Left lung (tissue), 10 donors: ENCODE results near the gene GNAO1. TPM values are rescaled to one million over a fixed set of nuclear protein-coding genes. Genes with fewer than 3 reads are reported as not detected.
A peak's percentile ranks its signal among the peaks of the same experiment; 100 is the strongest.

ENCODE experiments used
- ATAC-seq: fragments of 200-7000 bp; cut with Tn5 transposase; one replicate; pipeline ENCODE4 v1.9.1; 2020; ENCODE audit warnings: moderate library complexity
- DNase-seq, 4 donors: peaks; one replicate each; pipeline ENCODE4 v3.0.0-alpha.2; 2013 to 2020
- H3K27ac ChIP-seq, 2 donors: fragments of 200-600 bp; sonication (generic) in 1 of 2; one replicate each; pipeline versions ENCODE4 v1.5.0 to v1.8.0; 2020 to 2021
- H3K27me3 ChIP-seq, 2 donors: fragments of 200-600 bp; sonication (generic) in 1 of 2; one replicate each; pipeline versions ENCODE4 v1.5.0 to v1.8.0; 2020 to 2021
- H3K36me3 ChIP-seq, 2 donors: fragments of 200-600 bp; sonication (generic) in 1 of 2; one replicate each; pipeline versions ENCODE4 v1.5.0 to v1.8.0; 2020 to 2021
- H3K4me1 ChIP-seq, 2 donors: fragments of 200-600 bp; one replicate each; pipeline ENCODE4 v1.8.0; 2021
- H3K4me3 ChIP-seq, 2 donors: fragments of 200-600 bp; sonication (generic) in 1 of 2; one replicate each; pipeline versions ENCODE4 v1.5.0 to v1.8.0; 2020 to 2021; ENCODE audit warnings: mild to moderate bottlenecking in 1 of 2
- H3K9me3 ChIP-seq, 2 donors: fragments of 200-600 bp; sonication (generic) in 1 of 2; one replicate each; pipeline versions ENCODE4 v1.5.0 to v1.8.0; 2020 to 2021
- CTCF ChIP-seq, 2 donors: fragments of 200-600 bp; sonication (generic) in 1 of 2; IDR thresholded peaks; one replicate each; pipeline versions ENCODE4 v1.5.0 to v1.8.0; 2021; ENCODE audit warnings: antibody characterized with exemption in 2 of 2
- intact Hi-C, 2 donors: fragments of 100-400 bp; cut with DNase I; formaldehyde crosslinking; loops; one replicate each; pipeline versions ENCODE4 v1.11.2 to v1.14.2; 2022
- polyA plus RNA-seq, 6 donors: library from polyadenylated mRNA; unstranded; fragments of 120-200 nt; gene quantifications; one replicate each; pipeline ENCODE4 v1.2.1, GENCODE V29; 2013; ENCODE audit not compliant: insufficient read length in 6 of 6
- total RNA-seq, 2 donors: library from RNA; stranded (reverse); fragmentation: NEBNext Ultra II Directional; extraction: Animal tissue kit (Norgen Biotek cat#: 25700); gene quantifications; one replicate each; pipeline ENCODE4 v1.2.1, GENCODE V29; 2021
- donor health status: DM: no; HTN: yes; CAD: no.
- donor health status: DM: no; HTN: no; CAD: no.

The GNAO1 gene
- total and polyA plus RNA-seq, 8 donors = 1.3 to 34.1 (median 22.2) TPM

- ATAC-seq (peak; percentile 53), DNase-seq (peak in 1 of 4 donors; percentile 35)
- no peak overlapping the region for H3K27ac ChIP-seq
Observed at GRCh38 chr16:56211435-56211981, 20.2 kb downstream of the GNAO1 start.

GRCh38 chr16:56212144-56212543 is 20.9 kb downstream of the GNAO1 start:
- Histone ChIP-seq H3K27me3 (peaks cover 0 to 16% of the 10 kb centered on the region in 2 donors), H3K4me1 (no peaks in the 10 kb centered on the region), H3K9me3 (no peaks in the 10 kb centered on the region), H3K36me3 (no peaks in the 10 kb centered on the region), H3K27ac (no peak overlapping the region), H3K4me3 (no peak overlapping the region)
- no peak for TF ChIP-seq CTCF (IDR thresholded peaks at IDR 0.05)
- intact Hi-C loops = no loop called here
- DNase-seq = no peak
- ATAC-seq = no peak

More at GRCh38 chr16:56211435-56211981, 20.2 kb downstream of the GNAO1 start:
- no peak for TF ChIP-seq CTCF (IDR thresholded peaks at IDR 0.05)
- H3K27me3 ChIP-seq = peaks cover 0 to 16% of the 10 kb centered on the region in 2 donors
- intact Hi-C loops = no loop called here
- H3K4me1 ChIP-seq = no peaks in the 10 kb centered on the region
- no peak overlapping the region for H3K4me3 ChIP-seq
- H3K36me3 ChIP-seq = no peaks in the 10 kb centered on the region
- no peaks in the 10 kb centered on the region for H3K9me3 ChIP-seq

GRCh38 chr16:56221995-56222394 is 30.7 kb downstream of the GNAO1 start:
- Histone ChIP-seq H3K36me3 (no peaks in the 10 kb centered on the region), H3K27ac (no peak overlapping the region), H3K27me3 (peaks cover 0 to 11% of the 10 kb centered on the region in 2 donors), H3K4me3 (no peak overlapping the region), H3K9me3 (no peaks in the 10 kb centered on the region), H3K4me1 (no peaks in the 10 kb centered on the region)
- ATAC-seq (no peak), DNase-seq (no peak)
- intact Hi-C loops = no loop called here
- TF ChIP-seq CTCF (IDR thresholded peaks at IDR 0.05) = no peak

GRCh38 chr16:56222474-56222997 is 31.2 kb downstream of the GNAO1 start:
- no peak for TF ChIP-seq CTCF (IDR thresholded peaks at IDR 0.05)
- ATAC-seq (no peak), DNase-seq (no peak)
- intact Hi-C loops = no loop called here
- peaks cover 0 to 11% of the 10 kb centered on the region in 2 donors for H3K27me3 ChIP-seq
- no peak overlapping the region for H3K4me3 ChIP-seq
- H3K9me3 ChIP-seq = no peaks in the 10 kb centered on the region
- no peaks in the 10 kb centered on the region for H3K36me3 ChIP-seq
- H3K27ac ChIP-seq = no peak overlapping the region
- no peaks in the 10 kb centered on the region for H3K4me1 ChIP-seq

- Histone ChIP-seq H3K9me3 (no peaks in the 10 kb centered on the region), H3K4me3 (no peak overlapping the region), H3K4me1 (no peaks in the 10 kb centered on the region), H3K27me3 (peaks cover 0 to 11% of the 10 kb centered on the region in 2 donors), H3K27ac (no peak overlapping the region), H3K36me3 (no peaks in the 10 kb centered on the region)
- intact Hi-C loops = no loop called here
- ATAC-seq (no peak), DNase-seq (no peak)
- no peak for TF ChIP-seq CTCF (IDR thresholded peaks at IDR 0.05)
Observed at GRCh38 chr16:56225017-56225742, 33.9 kb downstream of the GNAO1 start.
